ENCODE data around the gene ZNF503.

ZNF503 gene

DNA sequence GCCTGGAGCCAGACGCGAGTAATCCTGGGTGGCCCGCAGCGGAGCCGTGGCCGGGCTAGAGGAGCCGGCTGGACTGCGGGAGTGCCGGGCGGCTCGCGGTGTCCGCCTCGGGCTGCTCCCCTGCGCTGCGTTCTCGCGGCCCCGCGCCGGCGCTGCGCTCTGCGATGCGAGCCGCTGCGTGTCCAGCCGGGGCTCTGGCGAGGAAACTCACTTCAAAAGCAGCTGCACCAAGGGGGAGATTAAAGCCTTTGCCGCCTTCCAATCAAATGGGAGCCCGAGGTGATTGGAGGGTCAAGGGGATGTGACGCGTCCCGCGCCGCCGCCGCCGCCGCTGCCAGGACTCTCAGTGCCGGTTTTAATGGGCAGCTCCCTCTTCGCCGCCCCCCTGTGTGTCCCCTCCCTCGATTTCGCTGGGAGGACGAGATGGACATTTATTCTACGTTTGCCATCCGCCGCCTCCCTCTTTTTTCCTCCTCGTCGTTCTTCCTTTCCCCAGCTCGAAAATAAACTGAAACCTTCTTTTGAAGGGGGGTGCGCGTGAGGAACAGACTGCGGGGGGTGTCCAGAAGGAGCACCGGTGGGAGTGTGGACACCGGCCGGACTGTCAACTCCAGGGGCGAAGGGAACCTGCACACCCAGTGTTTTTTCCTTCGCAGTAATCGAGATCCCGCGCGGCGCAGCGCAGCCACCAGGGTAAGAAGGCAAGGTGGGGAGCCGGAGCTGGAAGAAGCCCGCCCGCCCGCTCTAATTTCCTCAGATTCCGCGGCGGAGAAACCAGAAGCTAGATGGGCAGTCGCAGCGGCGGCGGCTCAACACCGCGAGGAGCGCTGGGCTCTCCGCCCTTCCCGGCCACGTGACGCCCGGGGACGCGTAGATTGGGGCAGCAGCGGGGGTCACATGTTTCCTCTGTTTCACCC lies at the start of gene ZNF503:
Gene ZNF503, minus strand, starts transcription at position 196 of the 917 bp plus-strand sequence. CDS start 345 bp downstream, outside the sequence.
- peak; percentile 98 for DNase-seq (ENCODE audit: low spot score)

GRCh38 chr10:75450644-75451640 lies 49.4 kb upstream of the ZNF503 start:
- DNase-seq (ENCODE audit: low spot score) = peak; percentile 9

DNA sequence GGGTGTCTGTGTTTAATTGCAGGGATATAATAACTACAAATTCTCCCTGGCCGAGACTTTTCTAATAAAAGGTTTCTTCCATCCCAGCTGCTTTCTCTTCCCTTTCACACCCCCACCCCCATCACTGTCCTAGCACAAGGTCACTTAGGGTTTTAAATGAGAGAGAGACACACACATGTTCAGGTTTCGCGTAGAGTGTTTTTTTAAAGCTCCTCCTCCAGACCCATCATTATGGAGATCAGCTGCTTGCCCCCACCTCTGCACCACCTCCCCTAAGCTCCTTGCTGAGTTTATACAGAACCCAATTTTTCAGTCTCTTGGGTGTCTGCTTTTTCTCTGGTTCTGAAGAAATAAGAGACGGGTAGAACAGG lies 48.5 kb upstream of the ZNF503 start:
- no peak for DNase-seq (ENCODE audit: low spot score)

DNA sequence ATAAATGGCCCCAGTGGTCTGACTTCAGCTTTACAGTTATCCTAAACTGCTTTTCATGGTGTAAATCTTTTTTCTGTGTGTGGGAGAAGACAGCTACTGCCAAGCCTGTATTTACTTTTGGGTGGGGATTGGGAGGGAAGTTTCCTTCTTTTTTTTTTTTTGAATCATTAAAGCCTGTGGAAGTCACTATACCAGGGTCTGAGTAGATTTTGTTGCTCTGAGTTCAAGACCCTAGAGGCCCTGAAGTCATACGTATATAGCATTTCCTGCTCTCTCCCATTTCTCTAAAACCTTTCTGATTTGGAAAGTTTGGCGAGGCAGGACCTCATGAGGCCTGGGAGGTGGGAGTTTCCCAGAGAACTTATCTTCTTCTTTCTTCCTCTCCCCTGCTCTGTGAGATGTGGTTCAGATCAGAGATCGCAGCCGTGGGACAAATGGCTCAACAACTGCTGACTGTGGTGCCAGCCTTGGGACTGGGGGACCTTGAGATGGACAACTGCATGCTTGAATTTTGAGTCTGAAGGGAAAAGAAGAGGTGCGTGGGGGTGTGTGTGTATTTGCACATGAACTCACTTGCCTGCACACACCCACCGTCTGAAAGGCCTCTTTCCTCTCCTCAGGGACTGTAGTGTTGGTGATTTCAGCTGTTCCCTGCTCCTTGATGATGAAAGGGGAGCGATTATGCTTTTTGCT lies 48.0 kb upstream of the ZNF503 start:
- no peak for DNase-seq (ENCODE audit: low spot score)

- DNase-seq (ENCODE audit: low spot score) = no peak
Observed at GRCh38 chr10:75448166-75448565, 46.6 kb upstream of the ZNF503 start.

- no peak for DNase-seq (ENCODE audit: low spot score)
Observed at GRCh38 chr10:75446508-75446907, 44.9 kb upstream of the ZNF503 start.

DNA sequence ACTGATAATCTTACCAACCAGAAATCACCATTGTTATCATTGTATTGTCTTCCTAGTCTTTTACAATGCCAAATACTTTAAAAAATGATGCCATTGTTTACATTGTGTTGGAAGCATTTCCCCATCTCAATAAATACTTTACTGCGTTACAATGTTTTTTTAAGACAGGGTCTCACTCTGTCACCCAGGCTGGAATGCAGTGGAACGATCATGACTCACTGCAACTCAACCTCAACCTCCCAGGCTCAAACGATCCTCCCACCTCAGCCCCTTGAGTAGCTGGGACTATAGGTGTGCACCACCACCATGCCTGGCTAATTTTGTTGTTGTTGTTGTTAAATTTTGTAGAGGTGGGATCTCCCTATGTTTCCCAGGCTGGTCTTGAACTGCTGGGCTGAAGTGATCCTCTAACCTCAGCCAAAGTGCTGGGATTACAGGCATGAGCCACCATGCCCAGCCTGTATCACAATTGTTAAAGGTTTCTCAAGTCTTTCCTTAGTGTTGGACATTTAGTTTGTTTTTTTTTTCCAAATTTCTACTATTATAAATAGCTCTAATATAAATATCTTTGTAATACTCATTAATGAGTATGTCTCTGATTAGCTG lies 43.3 kb upstream of the ZNF503 start:
- no peak for DNase-seq (ENCODE audit: low spot score)

DNA sequence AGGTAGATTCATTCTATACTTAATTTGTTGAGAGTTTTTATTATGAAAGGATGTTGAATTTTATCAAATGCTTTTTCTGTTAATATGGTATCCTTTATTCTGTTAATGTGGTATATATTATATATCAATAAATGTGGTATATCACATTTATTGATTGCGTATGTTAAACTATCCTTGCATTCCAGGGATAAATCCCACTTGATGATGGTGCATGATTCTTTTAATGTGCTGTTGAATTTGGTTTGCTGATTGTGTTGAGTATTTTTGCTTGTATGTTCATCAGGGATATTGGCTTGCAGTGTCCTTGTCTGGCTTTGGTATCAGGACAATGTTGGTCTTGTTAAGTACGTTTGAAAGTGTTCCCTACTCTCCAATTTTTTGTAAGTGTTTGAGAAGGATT lies 41.8 kb upstream of the ZNF503 start:
- no peak for DNase-seq (ENCODE audit: low spot score)

- no peak for DNase-seq (ENCODE audit: low spot score)
Observed at GRCh38 chr10:75441682-75442081, 40.1 kb upstream of the ZNF503 start.

- no peak for DNase-seq (ENCODE audit: low spot score)
Observed at GRCh38 chr10:75441196-75441595, 39.6 kb upstream of the ZNF503 start.

- DNase-seq (ENCODE audit: low spot score) = no peak
Observed at GRCh38 chr10:75440271-75440793, 38.8 kb upstream of the ZNF503 start.

- no peak for DNase-seq (ENCODE audit: low spot score)
Observed at GRCh38 chr10:75439811-75440210, 38.2 kb upstream of the ZNF503 start.

GRCh38 chr10:75438275-75438674 lies 36.7 kb upstream of the ZNF503 start:
- DNase-seq (ENCODE audit: low spot score) = no peak

- no peak for DNase-seq (ENCODE audit: low spot score)
Observed at GRCh38 chr10:75437693-75438092, 36.1 kb upstream of the ZNF503 start.

DNA sequence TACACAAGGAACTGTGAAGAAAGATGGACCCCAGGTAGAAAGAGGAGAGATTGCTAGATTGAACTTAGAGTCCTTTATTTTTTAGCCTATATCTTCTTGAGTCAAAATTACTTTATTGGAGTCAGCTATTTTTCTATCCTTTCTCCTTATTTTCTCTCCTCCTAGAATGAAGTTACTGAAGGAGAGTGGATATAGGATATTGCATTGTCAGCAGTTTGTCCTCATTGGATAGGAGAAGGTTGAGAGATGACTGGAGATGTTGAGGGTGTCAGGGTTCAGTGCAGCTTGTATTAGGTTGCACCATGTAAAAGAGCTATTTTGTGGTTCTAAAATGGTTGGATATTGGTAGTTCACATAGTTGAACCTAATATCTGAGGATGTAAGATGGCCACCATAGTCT lies 35.3 kb upstream of the ZNF503 start:
- no peak for DNase-seq (ENCODE audit: low spot score)

DNA sequence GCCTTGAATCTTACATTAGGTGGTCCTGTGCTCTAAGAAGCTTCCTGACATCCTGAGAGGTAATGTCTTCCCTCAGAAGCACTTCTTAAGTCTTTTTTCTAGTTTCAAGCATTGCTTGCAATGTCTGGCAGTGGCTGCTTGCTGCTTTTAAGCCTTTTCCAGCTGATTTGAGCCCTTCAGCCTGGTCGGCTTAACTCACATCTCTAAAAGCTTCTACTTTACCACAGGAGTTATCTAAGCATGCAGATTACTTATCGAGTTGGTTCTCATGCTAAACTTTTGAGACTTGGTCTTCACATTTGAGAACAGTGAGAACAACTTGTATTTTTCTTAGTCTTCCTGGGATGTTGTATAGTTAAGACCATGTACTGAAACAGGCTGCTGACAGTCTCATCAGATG lies 33.7 kb upstream of the ZNF503 start:
- DNase-seq (ENCODE audit: low spot score) = no peak

DNA sequence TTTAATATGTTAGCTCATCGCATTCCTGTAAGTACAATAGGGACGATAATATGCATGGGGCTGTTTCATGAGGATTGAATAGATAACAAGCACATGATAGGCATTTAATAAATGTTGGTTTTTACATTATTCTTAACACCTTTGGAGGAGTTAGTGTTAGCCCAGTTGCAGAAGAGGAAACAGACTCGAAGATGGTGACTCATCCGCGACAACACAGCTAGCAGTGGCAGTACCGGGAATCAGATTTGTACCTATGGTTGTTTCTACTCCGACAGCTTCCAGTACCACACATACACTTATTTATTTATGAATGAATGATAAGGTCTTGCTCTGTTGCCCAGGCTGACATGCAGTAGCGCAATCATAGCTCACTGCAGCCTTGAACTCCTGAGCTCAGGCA lies 32.7 kb upstream of the ZNF503 start:
- no peak for DNase-seq (ENCODE audit: low spot score)

GRCh38 chr10:75433216-75433615 lies 31.7 kb upstream of the ZNF503 start:
- no peak for DNase-seq (ENCODE audit: low spot score)

- no peak for DNase-seq (ENCODE audit: low spot score)
Observed at GRCh38 chr10:75432763-75433162, 31.2 kb upstream of the ZNF503 start.

GRCh38 chr10:75432176-75432575 lies 30.6 kb upstream of the ZNF503 start:
- DNase-seq (ENCODE audit: low spot score) = no peak
